Stimulated activated CD8-positive, alpha-beta memory T cell treated with anti-CD3 and anti-CD28 coated beads, Interleukin-12 subunit alpha, Interleukin-12 subunit beta, amount 100 ng/mL, for 4 hours (primary cell): Measurements from ENCODE around the gene C5orf15.

Experiments
- DNase-seq: peaks from one replicate; pipeline ENCODE4 v3.0.0-alpha.2; 2020; ENCODE audit warnings: low read depth

The C5orf15 gene

DNA sequence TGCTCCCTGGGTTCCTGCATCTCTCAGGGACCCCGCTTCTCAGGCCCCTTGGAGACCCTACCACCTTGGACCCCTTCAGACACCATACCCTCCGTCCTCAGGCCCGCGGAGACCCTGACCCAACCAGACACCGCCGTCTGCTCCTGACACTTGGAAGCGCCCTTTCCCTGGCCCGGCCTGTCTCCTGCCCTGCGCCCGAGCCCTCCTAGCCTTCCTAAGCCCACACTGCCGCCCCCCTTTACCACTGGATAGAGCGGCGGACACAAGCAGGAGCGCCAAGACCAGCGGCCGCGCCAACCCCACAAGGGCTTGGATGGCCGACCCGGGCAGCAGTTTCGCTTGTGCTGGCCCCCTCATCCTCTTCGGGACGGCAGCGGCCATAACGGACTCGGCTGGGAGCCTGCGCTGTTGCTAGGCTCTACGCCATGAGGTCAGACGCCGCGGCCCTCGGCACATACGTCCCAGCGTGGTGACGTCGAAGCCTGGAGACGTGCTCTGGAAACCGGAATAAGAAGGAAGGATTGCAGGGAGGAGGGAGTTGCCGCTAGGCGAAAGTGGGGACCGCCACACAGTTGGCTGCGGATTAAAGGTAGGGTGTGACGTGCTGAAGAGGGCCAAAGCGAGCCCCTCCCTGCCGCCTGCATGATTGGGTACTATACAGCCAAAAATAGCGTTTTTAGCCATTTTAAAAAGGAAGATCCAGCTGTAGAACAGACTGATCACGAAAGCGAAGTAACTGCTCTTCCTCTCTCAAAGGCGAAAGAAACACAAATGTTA lies at the start of gene C5orf15:
TSS of gene C5orf15 (minus strand) at position 422 of the 777 bp plus-strand sequence. CDS start at position 381, 41 bp downstream.
- peak; percentile 84 for DNase-seq

DNA sequence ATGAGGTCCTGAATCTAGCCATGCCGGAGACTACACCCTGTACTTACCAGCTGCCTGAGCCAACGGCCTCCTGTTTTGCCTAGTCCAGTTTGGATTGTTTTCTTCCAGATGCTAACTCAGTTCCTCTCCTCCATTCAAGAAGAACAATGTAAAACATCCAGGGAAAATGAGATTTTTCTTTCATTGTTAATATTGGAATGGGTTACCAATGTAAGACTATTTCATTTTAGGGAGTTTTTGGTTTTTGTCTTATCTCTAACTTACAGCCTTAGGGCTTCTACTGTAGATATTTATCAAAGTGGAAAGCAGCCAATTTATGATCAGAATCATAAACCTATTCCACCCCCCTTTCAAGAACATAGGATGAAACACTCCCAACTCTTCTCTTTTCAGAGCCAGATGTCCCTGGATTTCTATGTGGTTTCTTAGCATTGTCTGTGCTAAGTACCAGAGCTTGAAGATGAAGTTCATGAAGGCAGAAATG lies 39.9 kb upstream of the C5orf15 start:
- DNase-seq, result no peak

DNA sequence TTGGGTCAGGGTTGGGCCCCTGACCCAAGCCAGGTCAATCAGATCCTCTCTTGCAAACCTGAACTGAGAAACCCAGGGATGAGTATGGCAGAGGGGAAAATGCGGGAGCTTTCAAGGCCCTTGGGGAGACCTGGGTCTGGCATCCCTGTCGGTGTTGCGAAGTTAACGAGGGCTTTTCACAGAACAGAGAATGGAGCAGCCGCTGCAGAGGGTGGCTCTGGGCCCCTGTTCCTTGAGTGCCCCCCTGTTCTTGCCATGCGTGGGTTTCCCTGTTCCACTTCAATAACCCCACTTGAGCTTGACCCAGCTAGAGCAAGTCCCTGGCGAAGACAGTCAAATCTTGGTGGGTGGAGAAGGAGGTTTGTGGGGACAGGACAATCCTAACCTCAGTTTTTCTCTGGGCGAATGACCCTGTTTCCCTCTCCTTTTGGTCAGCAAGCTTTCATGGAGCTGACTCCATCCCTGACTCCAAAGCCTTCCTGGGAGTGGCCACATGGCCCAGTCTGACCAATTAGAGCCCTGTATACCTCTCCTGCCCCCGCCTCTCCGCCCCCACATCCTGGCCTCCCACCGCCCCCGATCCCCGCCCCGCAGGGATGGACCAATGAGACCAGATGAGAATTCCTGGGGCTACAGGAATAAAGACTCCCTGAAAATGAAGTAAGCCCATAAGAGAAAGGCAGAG lies 39.3 kb upstream of the C5orf15 start:
- DNase-seq, result no peak

DNA sequence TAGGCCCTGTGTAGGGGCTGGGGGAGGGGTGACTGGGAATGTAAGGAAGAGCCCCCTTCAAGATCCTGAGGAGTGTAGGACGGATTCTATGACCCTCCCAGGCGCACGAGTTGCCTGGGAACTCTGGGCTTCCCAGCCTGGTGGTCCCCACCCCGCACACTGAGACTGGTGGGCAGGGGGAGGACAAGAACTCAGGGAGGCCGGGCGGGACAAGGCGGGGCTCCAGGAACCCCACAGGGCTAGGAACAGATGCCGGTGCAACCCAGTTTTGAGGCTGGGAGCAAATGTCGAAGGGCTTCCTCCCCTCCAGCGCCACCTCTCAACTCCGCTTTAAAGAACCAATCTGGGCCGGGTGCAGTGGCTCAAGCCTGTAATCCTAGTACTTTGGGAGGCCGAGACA lies 37.7 kb upstream of the C5orf15 start:
- no peak for DNase-seq

DNA sequence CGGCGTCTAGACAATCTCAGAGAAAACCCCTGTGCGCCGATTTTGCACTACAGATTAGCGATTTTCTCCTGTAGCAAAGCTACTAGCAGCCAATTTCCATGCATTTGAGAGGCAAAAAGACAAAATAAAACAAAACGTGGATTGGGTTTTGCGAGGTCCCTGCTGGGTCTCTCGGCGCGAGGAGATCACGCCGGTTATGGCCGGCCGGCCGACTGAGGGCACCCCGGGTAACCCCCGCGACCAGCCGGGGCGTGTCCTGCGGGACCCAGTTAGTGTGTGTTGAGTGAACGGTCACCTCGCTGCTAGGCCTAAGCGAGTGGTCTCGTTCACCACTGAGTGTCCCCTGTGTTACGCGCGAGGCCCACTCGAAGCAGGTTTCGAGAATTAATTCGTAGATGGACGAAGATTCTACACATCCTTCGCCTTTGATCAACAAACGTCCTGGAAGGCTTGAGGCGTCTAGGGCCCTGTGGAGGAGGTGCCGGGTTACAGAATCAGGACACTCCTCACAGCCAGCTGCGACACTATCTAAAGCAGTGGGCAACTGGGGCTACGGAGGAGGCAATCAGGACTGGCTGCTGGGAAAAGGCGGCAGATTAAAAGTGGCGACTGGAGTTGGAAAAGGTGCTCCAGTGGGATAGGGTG lies 37.1 kb upstream of the C5orf15 start:
- DNase-seq, result no peak

DNA sequence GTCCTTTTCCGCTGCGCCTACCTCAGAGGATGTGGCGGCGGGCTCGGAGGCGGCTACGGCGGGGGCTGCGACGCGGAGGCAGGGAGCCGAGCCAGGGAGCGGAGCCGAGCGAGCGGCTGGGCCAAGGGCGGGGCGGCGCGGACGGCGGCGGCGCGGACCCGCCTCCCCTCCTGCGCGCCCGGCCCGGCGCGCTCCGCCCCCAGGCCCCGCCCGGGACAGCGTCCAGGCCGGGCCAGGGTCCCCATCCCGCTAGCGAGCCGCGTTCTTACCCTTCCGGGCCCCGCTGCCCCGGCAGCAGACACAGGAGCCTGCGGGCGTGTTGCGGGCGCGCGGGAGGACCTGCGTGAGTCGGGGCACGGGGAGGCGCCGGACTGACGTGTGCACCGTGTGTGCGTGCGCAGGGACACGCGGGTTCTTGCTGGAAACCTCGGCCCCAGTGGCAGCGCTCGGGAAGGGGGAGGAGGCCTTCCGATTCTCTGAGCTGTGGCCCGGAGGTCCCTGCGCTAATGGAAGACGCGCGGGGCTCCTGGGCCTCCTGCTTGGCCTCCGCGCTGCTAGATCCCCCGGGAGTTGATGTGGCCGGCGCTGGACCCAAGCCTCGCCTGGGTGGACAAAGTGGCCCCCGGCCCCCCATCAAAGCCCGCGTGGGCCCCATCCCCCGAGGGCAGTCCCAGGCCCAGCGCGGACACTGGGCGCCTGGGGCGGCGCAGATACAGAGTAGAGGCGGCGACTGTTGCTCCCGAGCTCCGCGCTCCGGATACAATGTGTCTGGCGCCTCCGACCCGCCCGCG lies 36.4 kb upstream of the C5orf15 start, which contains the start of gene VDAC1:
TSS of gene VDAC1 (minus strand) at position 350 of the 791 bp plus-strand sequence. CDS start 11,963 bp downstream, outside the sequence.
- peak; percentile 70 for DNase-seq

DNA sequence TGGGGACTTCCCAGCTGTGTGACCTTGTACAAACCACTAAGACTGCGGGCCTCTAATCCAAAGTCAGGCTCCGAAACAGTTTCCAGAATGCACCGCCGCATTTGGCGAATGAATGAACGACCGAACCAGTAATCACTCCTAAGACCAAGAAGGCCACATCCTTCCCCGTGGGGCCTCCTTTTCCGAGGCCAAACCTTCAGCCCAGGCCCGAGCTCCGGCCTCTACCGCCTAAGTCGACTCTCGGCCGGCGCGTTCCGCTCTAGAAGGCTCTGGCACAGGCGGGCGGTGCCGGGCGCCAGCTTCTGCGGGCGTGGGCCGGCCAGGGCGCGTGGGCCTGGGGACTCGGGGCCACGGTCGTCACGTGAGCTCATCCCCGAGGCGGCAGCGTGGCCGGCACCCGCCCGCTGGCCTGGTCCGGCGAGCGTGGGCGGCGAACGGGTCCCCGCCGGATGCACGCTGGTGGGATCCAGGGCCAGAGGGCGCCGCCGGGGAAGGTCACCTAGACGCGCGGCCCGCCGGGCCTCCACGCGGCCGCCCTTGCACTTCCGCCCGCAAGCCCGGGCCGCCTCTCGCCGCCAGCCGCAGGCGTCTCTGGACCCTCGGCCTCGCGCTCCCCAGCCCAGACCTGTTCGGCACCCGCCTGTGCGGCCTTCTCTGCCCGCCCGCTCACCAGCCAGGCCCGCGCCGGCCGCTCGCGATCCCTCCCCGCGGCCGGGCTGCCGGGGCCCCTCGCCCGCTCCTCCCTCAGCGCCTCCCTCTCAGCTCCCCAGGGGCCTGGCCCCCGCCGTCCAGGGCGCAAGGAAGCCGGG lies 35.6 kb upstream of the C5orf15 start:
- peak; percentile 45 for DNase-seq

DNA sequence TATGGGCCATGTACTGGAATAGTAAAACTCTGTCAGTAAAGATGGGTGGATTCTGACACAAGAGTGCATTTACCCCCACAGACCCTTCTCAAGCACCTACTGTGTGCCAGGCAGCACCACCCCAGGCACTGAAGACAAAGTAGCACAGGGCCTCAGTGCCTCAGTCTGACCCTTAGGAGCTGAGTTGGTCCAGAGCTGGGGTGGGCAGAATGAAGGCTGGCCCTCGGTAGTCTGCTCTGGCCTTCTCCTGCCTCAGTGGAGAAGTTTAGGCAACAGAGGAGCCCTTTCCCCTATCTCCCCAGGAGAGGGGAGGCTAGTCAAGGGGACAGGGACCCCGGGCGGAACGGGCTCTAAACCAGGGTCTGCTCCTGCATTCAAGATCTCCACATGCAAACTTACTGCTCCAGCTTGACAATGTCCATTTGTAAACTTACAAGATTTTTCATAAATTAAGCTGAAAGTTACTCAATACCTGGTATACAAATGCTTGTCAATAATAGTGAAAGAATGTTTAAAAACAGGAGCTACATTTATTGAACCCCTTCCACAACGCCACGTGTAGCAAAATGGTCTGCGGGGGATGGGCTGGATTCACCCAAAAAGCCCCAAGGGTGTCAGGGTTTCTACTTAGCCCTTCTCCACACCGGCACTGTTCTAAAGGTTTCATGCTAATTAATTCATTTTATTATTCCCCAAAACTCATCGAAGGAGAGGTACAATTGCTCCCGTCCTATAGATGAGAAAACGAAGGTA lies 34.8 kb upstream of the C5orf15 start:
- DNase-seq, result no peak

DNA sequence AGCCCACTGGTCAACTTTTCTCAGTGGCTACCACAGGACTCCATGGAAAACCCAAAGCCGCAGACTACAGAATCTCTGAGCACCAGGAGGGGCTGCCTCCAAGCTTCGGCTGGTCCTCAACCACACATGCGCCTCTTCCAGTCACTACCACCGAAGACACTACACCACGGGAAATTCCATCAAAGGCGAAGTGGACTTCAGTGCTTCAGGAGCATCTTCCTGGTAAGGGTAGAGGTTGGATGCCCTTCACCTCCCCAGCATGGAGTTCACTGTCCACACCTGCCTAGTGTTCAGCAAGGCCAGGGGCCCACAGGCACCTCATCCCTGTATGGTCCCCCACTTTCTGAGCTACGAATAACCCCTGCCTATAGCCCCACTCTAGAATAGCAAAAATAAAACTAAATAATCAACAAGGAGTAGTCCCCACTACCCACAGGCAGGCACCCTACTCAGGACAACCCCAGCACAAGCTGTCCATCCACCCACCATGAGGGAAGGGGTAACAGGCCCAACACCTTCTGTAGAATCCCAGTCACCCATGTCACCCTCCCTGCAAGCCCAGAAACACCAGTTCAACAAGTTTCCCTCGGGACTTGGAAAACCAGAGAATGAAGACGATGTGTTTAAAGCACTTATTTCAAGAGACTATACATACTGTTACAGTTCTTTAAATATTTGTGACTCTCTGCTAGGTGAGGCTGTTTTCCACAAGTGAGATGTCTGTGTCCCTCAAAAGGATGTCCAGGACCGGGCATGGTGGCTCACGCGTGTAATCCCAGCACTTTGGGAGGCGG lies 33.7 kb upstream of the C5orf15 start:
- DNase-seq, result no peak

DNA sequence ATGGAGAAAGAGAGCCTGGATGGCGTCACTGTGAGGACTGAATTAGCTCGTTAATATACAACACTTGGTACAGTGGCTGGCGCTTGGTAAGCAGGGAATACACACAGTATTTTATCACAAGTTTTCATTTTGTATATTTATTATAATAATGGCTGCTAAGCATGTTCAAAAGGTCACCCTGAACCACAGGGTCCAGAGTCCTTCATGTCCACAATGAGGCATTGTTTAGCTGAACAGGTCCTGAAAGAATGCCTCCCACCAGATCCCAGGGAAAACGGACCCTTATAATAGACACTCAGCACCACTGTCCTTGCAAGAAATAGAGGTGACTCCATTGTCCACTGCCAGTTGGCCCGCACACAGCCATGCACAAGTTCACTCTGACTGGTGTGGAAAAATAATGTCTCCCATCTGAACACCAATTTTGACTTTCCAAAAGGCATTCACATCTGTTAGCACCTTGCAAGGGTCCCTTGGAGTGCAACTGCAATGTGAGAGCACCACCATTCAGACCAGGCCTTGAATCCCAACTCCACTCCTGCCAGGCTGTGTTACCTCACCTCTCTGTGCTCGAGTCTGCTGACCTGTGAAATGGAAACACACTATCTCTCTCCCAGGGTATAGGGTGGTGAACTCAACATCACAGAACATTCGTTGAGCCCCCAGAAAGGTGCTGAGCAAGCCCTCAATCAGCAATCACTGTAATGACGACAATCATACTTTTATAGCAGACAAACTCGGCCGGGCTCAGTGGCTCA lies 32.5 kb upstream of the C5orf15 start:
- DNase-seq, result no peak

DNA sequence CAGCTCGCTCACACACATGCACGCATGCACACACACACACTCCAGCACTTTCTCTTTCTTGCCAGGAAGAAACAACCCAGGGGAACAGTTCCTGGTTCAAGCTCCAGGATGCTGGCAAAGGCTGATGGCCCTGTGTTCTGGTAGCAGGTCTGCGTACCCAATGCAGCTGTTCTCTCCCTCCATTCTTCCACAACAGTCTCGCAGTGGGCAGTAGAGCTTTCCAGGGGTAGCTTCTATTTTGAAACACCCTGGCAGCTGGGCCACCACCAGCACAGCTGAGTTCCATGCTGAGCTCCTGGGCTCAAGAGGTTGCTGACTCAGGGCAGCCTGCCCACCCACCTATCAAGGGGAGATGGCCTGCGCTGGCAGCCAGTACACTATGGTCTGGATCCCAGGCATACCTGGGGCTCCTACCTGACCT lies 31.7 kb upstream of the C5orf15 start:
- DNase-seq, result no peak

DNA sequence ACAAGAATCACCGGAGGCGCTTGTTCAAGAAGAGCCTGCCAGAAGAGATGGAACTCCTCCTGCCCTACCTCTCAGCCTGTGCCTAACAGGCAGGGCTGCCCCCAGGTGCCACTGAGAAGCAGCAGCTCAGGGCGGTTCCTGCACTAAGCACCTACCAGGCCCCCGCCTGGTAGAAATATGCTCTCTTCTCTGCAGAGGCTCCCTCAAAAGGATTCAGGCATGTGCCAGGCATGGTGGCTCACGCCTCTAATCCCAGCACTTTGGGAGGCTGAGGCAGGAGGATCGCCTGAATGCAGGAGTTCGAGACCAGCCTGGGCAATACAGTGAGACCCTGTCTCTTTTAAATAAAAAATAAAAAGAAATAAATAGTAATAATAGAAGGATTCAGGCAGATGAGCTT lies 30.4 kb upstream of the C5orf15 start:
- no peak for DNase-seq

DNA sequence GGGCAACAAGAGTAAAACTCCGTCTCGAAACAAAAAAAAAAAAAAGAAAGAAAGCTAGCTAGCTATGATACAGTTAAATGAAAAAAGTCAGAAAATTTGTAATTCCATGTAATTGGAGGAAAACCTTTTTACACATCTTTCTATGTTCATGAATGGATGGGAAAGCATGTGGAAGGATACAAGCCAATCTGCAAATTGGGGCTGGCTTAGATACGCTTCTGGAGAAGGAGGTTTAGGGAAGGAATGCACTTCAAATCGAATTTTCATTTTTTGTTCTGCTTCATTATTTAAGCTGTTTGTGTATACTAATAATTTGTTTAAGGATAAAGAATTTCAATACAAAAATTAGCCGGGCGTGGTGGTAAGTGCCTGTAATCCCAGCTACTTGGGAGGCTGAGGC lies 29.6 kb upstream of the C5orf15 start:
- no peak for DNase-seq

DNA sequence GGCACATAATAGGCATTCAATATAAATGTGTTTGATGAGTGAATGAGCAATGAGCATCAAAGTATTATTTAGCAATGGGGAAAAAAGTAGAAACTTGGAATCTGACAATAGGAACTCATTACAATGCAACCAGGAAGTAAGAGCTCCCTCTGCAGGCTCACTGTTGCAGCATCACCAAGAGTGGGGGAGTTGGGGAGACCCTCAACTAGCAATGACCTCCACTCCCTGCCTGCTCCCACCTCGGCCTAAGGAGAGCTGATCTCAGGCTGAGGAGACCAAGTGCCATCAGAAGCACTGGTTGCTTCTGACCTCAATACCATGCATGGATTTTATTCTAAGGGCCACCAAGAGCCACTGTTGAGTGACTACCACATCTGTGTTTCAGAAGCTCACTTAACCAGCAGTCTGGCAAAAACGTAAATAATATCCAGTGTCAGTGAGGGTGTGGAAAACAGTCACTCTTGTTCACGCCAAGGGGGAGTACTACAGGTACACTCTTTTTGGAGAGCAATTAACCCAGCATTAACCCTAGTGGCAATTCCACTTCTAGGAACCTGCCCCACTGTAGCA lies 28.3 kb upstream of the C5orf15 start:
- DNase-seq, result no peak

DNA sequence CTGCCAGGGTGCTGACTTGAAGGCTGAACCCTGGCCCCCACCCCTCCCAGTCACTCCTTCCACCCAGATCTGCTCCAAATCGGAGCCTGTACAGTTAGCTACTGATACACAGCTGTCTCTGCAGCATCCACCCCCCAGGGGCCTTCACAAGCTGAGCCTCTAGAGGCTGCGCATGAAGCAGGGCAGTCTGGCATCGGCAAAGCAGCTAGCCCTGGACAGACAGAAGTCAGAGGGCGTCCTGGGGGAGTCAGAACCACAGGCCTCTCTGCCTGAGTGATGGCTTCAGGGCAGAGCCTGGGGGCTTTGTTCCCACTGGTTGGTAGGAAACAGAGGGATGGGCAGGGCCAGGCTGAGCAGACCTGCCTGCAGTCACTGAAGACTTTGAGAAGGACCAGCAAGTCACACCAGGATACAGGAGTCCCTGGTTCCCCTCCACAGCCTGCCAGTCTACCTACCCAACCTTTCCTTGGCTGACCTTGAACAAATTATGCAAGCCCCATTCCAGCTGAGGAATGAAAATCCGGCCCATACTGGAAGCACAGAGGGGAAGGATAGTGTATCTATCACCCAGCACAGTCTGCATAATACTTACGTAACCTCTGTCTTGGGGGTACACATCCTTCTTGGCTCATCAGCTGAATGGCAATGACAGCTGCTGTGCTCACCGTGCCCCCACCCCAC lies 27.6 kb upstream of the C5orf15 start:
- DNase-seq, result no peak

DNA sequence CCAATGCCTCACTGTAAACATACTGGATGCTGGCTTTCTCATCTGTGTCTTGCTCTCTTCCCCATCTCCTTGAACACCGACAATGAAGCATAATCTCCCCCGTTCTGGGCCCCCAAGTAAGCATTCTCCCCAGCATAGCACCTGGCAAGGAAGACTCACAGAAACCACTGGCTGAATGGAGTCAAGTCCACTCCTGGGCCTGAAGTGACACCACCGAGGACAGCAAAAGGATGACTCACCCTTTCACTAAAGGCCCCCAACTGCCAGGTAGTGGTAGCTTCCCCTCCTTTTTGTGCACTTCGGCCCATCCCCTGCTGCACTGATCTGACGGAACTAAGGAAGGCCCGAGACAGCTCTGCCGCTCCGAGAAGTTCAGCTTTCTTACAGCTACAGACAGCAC lies 26.9 kb upstream of the C5orf15 start:
- no peak for DNase-seq

DNA sequence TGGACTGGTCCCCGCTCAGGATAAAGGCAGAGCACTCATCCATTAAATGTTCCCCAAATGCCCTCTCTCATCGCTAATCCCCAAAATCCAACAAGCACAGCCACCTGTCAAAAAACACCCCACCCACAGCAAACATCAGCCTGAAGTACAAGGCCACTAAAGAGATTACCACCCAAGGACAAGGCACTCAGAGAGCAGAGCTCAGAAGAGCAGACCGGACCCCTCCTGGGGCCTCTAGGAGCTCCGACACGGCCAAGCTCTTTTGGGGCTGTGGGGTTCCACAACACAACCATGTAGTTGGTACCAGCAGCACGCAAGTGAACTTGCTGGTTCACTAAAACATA lies 26.5 kb upstream of the C5orf15 start:
- no peak for DNase-seq
